RPMI7951 (cell line): ENCODE results near the gene SUPT3H. TPM values are rescaled to one million over a fixed set of nuclear protein-coding genes. Genes with fewer than 3 reads are reported as not detected.
A peak's percentile ranks its signal among the peaks of the same experiment; 100 is the strongest.

ENCODE experiments used
- DNase-seq: peaks from one replicate; pipeline ENCODE4 v3.0.0-alpha.2; 2012; ENCODE audit warnings: low read depth
- total RNA-seq: library from RNA; depleted of rRNA; stranded (reverse); fragments of >200 nt; shearing (Covaris generic); gene quantifications from 2 replicates; pipeline ENCODE4 v1.2.3, GENCODE V29; 2014; rRNA removed

Gene SUPT3H
- total RNA-seq, 1 experiment from 2014 or later = 7.7 TPM

DNA sequence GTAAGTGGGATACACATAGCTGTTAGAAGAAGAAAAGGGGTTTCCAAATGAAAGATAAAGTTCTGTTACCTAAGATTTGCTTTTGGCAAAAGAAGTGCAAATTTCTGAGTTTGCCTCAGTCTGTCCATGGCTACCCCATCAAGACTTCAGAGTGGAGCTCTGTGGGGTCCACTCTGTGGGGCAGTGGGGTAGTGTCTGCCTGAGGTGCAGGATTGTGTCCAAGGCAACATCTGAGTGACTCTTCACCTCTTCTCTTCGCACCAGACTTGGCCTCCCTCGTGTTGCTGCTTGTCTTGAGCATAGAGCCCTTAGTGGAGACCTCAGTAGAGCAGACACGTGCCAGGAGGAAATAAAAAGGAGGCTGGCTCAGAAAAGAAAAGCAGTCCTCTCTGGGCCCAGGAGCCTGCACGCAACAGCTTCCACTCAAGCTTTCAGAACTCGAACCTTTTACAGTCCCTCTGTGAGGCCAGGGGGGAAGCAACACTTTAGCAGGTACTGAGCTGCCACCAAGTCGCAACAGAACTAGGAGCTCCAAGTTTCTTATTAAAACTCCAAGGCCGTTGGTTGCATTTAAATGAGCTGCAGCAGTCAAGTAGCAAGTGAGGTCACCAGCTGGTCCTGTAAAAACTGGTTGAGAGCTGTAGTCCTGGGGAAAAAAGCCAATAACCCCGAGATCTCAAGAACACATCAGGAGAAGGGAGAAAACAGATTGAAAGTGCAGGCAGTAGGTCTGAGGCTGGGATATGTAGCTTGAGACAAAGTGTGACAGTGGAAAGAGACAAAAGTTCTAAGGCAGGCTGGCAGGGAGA is 576.7 kb downstream of the SUPT3H start:
- DNase-seq = no peak

GRCh38 chr6:44800171-44800783 is 577.5 kb downstream of the SUPT3H start:
- DNase-seq = no peak

GRCh38 chr6:44797746-44798145 is 580.0 kb downstream of the SUPT3H start:
- no peak for DNase-seq

DNA sequence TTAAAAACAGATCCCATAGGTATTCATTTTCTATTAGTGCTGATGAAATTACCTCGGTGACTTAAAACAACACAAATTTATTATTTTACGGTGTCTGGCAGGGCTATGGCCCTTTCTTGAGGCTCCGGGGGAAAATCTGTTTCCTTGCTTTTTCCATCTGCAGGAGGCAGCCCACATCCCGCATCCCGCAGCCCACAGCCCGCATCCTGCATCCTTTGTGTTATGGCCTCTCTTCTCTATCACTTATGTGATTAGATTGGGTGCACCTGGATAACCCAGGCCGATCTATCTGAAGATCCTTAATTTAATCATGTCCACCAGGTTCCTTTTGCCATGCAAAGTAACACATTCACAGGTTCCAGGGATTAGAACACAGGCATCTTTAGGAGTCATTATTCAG is 582.4 kb downstream of the SUPT3H start:
- DNase-seq = no peak

DNA sequence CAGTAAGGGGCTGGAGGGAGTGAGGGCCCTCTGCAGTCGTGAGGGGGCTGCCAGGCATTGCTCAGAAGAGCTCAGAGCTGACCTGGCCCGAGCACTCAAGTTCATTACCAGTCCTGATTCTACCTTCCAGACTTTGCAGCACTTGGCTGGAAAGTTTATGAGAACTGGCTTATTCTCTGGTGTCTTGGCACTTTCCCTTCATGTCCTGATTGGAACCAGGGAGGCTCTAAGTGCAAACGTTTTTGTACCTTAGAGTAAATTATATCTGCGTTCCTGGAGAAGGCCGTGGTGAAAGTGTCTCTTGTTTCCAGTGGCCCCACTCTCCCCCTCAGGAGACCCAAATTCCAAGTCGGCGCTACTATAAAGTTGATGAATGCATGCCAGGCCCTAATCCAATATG is 587.9 kb downstream of the SUPT3H start:
- no peak for DNase-seq

DNA sequence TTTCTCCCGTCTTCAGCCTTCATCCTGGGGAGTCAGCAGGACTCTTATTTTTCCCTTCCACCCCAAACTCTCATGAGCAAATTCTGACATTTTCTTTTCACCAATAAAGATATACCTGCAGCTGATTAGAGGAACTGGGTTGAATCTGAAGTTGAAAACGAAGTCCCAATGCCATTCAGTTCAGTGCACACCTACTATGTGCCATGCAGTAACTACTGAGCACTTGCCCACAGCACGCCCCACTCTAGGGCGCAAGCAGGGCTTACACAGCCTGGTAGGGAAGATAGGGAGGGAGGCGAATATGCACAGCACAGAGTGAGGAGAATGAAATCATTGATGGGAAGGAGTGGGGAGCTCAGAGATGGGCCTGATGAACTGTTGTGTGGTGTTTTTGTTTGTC is 588.7 kb downstream of the SUPT3H start:
- no peak for DNase-seq

GRCh38 chr6:44788387-44788981 is 589.2 kb downstream of the SUPT3H start:
- DNase-seq = peak; percentile 55

- no peak for DNase-seq
These were observed 590.4 kb downstream of the SUPT3H start for GRCh38 chr6:44787254-44787834.

- DNase-seq = no peak
These were observed 592.6 kb downstream of the SUPT3H start for GRCh38 chr6:44785130-44785529.

- DNase-seq = peak; percentile 39
These were observed 593.5 kb downstream of the SUPT3H start for GRCh38 chr6:44784195-44784594.

- no peak for DNase-seq
These were observed 594.8 kb downstream of the SUPT3H start for GRCh38 chr6:44782892-44783291.

GRCh38 chr6:44781912-44782597 is 595.7 kb downstream of the SUPT3H start:
- no peak for DNase-seq

GRCh38 chr6:44780161-44780560 is 597.6 kb downstream of the SUPT3H start:
- no peak for DNase-seq

GRCh38 chr6:44779130-44779826 is 598.5 kb downstream of the SUPT3H start:
- no peak for DNase-seq

Other genes starting within 250 kb of the SUPT3H start
- 13.1 and 18.9 TPM in 2 replicates for gene RUNX2, start 49.6 kb downstream of the SUPT3H start, total RNA-seq